GM12892 (cell line): ENCODE measurements around the gene SLC25A29.

ENCODE experiments used
- POLR2A ChIP-seq: IDR thresholded peaks from 2 replicates; pipeline ENCODE4 v1.6.1; 2011; ENCODE audit warnings: low read depth, low read length, control low read depth
- POLR2AphosphoS5 ChIP-seq: IDR thresholded peaks from 2 replicates; pipeline ENCODE4 v1.6.1; 2011; ENCODE audit warnings: low read depth, low read length, control low read depth

DNA sequence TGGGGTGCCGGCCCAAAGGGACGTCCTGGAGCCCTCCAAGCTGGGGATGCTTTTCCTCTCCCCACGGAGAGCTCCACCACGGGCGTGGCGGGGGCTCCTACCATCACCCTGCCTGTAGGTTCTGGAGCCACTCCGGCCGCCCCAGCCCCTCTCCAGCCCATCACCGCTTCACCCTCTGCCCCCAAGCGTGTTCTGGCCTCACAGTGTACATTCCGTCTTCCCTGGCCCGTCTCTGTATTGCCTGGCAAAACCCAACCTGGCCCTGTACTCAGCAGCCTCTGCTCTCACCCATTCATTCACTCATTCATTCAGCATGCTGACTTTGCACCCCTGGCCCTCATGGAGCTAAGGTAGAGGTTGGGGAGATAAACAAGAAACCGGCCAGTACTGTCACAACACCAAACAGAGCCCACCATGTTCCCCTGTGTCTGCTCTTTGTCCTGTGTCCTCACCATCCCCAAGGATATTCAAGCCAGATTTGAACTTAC is 20.3 kb downstream of the SLC25A29 start:
- TF ChIP-seq POLR2AphosphoS5 (no peak), POLR2A (no peak)
